DND-41 (cell line): Measurements from ENCODE around the gene PSMD6.

ENCODE experiments used
- EZH2 ChIP-seq: IDR thresholded peaks from 3 replicates; pipeline ENCODE4 v1.6.1; 2012; ENCODE audit warnings: borderline replicate concordance, low read depth, mild to moderate bottlenecking, moderate library complexity, low read length, inconsistent platforms; ENCODE audit not compliant: severe bottlenecking
- TF ChIP-seq, protein P1 (sequence below): IDR thresholded peaks from 2 replicates; pipeline ENCODE4 v1.5.1; 2012; ENCODE audit warnings: borderline replicate concordance, low read length, moderate library complexity, mild to moderate bottlenecking; ENCODE audit not compliant: poor library complexity, severe bottlenecking; ENCODE audit errors: extremely low read depth

DNA sequence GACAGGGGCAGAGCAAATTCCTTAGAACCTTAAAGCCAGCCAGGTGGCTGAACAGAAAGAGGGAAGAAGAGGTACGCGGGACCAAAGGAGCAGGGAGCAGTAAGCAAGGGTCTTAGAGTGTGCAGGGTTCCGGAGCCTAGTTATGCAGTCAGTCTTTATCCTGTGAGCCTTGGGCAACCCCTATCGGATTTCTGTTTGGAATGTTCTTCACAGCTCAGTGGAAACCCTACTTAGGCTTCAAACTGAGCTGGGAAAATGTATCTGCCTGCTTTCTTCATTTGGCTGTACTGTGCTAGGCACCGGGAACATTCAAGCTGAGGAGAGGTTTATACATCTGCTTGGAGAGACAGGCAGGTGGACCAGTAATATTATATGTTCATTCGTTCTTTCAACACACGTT lies 37.1 kb downstream of the PSMD6 start:
- TF ChIP-seq, protein P1, sequence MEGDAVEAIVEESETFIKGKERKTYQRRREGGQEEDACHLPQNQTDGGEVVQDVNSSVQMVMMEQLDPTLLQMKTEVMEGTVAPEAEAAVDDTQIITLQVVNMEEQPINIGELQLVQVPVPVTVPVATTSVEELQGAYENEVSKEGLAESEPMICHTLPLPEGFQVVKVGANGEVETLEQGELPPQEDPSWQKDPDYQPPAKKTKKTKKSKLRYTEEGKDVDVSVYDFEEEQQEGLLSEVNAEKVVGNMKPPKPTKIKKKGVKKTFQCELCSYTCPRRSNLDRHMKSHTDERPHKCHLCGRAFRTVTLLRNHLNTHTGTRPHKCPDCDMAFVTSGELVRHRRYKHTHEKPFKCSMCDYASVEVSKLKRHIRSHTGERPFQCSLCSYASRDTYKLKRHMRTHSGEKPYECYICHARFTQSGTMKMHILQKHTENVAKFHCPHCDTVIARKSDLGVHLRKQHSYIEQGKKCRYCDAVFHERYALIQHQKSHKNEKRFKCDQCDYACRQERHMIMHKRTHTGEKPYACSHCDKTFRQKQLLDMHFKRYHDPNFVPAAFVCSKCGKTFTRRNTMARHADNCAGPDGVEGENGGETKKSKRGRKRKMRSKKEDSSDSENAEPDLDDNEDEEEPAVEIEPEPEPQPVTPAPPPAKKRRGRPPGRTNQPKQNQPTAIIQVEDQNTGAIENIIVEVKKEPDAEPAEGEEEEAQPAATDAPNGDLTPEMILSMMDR = no peak
- TF ChIP-seq EZH2 = no peak
